HFFc6 (cell line): ENCODE results near the gene TP63. TPM values are rescaled to one million over a fixed set of nuclear protein-coding genes. Genes with fewer than 3 reads are reported as not detected.

Source experiments
- DNase-seq: peaks from one replicate; pipeline ENCODE4 v3.0.0-alpha.2; 2018
- H3K27ac Mint-ChIP-seq: 2 replicates; pipeline ENCODE4 v1.8.0; 2020; ENCODE audit warnings: mild to moderate bottlenecking, mixed read lengths
- H3K27me3 Mint-ChIP-seq: 2 replicates; pipeline ENCODE4 v1.8.0; 2021; ENCODE audit warnings: mild to moderate bottlenecking, moderate library complexity, mixed read lengths; ENCODE audit not compliant: insufficient read depth
- H3K36me3 Mint-ChIP-seq: 2 replicates; pipeline ENCODE4 v1.8.0; 2021; ENCODE audit warnings: low read depth, mixed read lengths
- H3K4me1 Mint-ChIP-seq: 2 replicates; pipeline ENCODE4 v1.8.0; 2020; ENCODE audit warnings: low read depth, mixed read lengths
- H3K4me3 Mint-ChIP-seq: 2 replicates; pipeline ENCODE4 v1.8.0; 2020; ENCODE audit warnings: mild to moderate bottlenecking, moderate library complexity, mixed read lengths
- H3K9me3 Mint-ChIP-seq: 2 replicates; pipeline ENCODE4 v1.8.0; 2020; ENCODE audit warnings: mild to moderate bottlenecking, mixed read lengths
- total RNA-seq, 6 experiments: library from RNA; stranded (reverse); fragmentation: NEBNext Ultra II Directional; extraction: Animal tissue kit (Norgen Biotek cat#: 25700); gene quantifications; 2 replicates in 1 of 6; 3 replicates in 5 of 6; pipeline ENCODE4 v1.2.3, GENCODE V29; 2021
- TF ChIP-seq, protein P1 (sequence below): fragments of 200-600 bp; sonication (generic); IDR thresholded peaks from 2 replicates; pipeline ENCODE4 v1.5.0; 2021; ENCODE audit warnings: antibody characterized with exemption, mild to moderate bottlenecking

Gene TP63
- total RNA-seq, 6 experiments from 2014 or later: not detected

DNA sequence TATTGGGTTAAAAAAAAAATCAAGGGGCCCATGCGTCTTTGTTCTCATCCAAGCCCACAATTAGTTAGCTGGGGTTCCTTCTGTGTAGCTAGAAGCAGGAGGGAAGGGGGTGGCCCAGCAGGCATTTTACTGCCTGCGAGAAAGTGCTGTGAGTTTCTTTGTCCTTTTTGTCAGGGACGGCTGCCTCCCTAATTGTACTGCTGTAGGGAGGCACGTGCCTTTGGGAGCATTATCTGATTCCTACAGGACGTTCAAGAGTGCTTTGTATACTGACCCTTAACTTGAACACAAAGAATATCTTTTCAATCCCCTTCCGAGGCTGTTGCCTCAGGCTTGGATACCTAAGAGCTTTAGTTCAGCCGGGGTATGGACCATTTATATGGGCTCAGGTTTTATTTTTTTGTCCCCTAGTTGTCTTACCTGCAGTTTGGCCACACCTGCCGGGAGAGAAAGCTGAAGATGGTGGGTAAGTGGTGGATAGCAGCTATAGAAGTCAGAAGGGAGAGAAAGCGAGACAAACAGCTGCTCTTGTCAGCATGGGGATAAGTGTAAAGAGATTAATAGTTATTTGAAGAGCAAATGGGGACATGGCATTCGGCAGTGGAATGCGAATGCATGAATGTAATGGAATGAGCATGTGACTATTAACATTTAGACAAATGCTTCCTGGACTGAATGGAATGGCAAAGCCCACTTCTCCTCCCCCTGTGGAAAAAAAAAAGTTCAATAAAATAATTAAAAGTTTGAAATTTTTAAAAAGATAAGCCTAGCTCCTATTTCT lies 175.2 kb downstream of the TP63 start:
- no peaks in the 10 kb centered on the region for H3K9me3 Mint-ChIP-seq
- no peaks in the 10 kb centered on the region for H3K4me1 Mint-ChIP-seq
- peaks cover 18% of the 10 kb centered on the region for H3K27me3 Mint-ChIP-seq
- H3K27ac Mint-ChIP-seq: no peak overlapping the region
- TF ChIP-seq, protein P1, sequence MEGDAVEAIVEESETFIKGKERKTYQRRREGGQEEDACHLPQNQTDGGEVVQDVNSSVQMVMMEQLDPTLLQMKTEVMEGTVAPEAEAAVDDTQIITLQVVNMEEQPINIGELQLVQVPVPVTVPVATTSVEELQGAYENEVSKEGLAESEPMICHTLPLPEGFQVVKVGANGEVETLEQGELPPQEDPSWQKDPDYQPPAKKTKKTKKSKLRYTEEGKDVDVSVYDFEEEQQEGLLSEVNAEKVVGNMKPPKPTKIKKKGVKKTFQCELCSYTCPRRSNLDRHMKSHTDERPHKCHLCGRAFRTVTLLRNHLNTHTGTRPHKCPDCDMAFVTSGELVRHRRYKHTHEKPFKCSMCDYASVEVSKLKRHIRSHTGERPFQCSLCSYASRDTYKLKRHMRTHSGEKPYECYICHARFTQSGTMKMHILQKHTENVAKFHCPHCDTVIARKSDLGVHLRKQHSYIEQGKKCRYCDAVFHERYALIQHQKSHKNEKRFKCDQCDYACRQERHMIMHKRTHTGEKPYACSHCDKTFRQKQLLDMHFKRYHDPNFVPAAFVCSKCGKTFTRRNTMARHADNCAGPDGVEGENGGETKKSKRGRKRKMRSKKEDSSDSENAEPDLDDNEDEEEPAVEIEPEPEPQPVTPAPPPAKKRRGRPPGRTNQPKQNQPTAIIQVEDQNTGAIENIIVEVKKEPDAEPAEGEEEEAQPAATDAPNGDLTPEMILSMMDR: no peak
- DNase-seq: no peak
- no peak overlapping the region for H3K4me3 Mint-ChIP-seq
- no peaks in the 10 kb centered on the region for H3K36me3 Mint-ChIP-seq

DNA sequence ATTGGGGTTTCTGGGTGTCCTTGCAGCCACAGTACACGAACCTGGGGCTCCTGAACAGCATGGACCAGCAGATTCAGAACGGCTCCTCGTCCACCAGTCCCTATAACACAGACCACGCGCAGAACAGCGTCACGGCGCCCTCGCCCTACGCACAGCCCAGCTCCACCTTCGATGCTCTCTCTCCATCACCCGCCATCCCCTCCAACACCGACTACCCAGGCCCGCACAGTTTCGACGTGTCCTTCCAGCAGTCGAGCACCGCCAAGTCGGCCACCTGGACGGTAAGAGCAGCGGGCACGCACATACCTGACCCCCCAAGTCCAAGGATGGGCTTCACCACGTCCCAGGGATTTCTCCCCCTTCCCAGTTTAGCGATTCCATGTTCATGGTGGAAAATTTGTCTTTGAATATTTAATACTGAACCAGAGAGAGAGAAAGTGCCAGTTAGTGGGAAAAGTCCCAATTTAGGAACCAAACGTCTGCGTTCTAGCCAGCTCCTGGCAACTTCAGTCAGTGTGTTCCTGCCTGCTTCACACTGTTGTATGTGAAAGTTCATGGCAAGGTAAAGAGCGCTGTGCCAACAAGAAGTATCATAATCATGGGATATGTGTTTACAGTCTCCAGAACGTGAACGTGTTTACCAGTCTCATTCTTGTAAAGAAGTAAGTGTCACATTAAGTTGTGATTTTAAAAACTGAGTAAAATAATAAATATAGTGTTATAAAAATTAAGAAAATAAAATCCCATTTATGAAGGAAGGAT lies 177.2 kb downstream of the TP63 start:
- Mint-ChIP-seq H3K36me3 (no peaks in the 10 kb centered on the region), H3K27ac (no peak overlapping the region), H3K9me3 (no peaks in the 10 kb centered on the region), H3K4me1 (no peaks in the 10 kb centered on the region), H3K4me3 (no peak overlapping the region), H3K27me3 (peaks cover 18% of the 10 kb centered on the region)
- no peak for DNase-seq
- TF ChIP-seq, protein P1: no peak

DNA sequence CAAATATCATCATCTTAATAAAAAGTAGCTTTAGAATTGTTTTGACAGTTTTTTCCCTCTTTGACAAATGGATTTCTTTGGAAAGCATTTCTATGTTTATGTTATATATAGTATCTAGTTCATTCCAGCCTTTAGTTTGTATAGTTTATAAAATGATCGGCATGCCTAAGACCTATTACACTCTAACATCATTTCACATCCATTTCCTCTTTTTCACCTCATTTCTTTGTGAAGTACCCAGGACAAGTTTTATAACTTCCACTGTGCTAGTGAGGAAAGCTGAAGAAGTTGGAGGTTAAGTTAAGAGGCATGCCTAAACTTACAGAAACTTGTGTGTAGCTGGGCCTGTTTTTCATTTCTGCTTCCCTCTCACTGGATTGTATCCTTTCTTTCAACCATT lies 178.4 kb downstream of the TP63 start:
- DNase-seq: no peak
- no peaks in the 10 kb centered on the region for H3K9me3 Mint-ChIP-seq
- H3K27me3 Mint-ChIP-seq: peaks cover 18% of the 10 kb centered on the region
- H3K36me3 Mint-ChIP-seq: no peaks in the 10 kb centered on the region
- TF ChIP-seq, protein P1: no peak
- no peak overlapping the region for H3K27ac Mint-ChIP-seq
- H3K4me3 Mint-ChIP-seq: no peak overlapping the region
- H3K4me1 Mint-ChIP-seq: no peaks in the 10 kb centered on the region

DNA sequence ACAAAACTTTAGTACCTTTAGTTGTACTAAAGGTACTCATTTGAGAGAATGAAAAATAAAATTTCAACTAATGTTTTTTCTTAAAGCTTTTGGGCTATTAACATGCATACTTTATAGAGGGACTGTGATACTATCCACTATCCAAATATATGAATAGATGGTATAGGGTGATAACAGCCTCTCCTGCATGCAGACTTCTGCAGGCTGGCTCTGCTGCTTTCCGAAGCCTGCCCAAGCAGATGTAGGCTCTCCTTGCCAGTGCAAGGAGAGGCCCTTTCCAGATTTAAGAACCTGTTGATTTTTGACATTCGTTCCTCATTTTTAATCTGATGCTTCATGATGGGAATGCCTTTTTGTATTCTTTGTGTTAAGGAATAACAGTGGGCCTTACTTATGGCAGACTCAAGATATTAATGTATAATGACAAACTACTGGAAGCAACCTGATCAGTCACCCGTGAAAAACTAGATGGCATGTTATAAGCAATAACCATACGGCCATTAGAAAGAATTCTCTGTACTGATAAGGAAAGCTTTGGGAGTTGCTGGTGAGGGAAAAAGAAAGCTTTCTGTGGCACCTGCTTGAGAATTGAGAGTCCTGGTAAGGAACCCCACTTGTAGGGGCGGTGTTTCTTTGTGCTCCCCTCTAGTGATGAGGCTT lies 181.7 kb downstream of the TP63 start:
- Mint-ChIP-seq H3K9me3 (no peaks in the 10 kb centered on the region), H3K4me1 (no peaks in the 10 kb centered on the region), H3K27me3 (peaks cover 6% of the 10 kb centered on the region), H3K4me3 (no peak overlapping the region), H3K36me3 (no peaks in the 10 kb centered on the region), H3K27ac (no peak overlapping the region)
- TF ChIP-seq, protein P1: no peak
- DNase-seq: no peak

DNA sequence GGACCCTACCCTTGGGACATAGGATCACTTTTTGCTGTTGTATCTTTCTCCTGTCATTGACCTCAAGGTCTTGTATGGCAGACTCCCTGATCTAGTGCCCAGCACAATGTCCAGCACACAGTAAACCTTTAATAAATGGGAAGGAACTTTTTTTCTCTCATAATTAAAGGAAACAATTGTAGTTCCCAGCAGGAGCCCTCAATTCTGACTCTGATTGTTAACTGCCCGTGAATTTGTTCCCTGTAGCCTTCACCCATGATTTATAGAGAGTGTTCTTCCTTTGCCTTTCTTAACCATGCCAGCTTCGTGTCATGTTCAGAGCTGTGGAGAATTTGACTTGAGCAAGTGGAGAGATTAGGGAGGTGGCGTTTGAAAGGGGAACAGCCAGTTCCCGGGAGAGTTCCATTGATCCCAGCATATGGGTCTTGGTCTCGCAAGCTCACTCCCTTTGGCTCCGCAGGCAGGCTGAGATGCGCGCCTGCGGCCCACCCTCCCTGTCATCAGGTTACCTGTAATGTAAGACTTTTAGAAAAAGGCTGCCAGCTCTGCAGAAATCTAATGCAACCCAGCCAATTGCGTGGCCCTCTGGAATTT lies 182.6 kb downstream of the TP63 start:
- DNase-seq: no peak

More for the DNA sequence above, 182.6 kb downstream of the TP63 start:
- H3K9me3 Mint-ChIP-seq: no peaks in the 10 kb centered on the region
- no peak overlapping the region for H3K27ac Mint-ChIP-seq
- H3K4me3 Mint-ChIP-seq: no peak overlapping the region
- H3K4me1 Mint-ChIP-seq: no peaks in the 10 kb centered on the region
- H3K27me3 Mint-ChIP-seq: no peaks in the 10 kb centered on the region; the same call in 1 of the 2 replicates
- TF ChIP-seq, protein P1: no peak
- no peaks in the 10 kb centered on the region for H3K36me3 Mint-ChIP-seq
